PC-9 (cell line): ENCODE data around the gene MLIP. TPM values are rescaled to one million over a fixed set of nuclear protein-coding genes. Genes with fewer than 3 reads are reported as not detected.
"Not testable (repeated sequence)": the region's sequence is repeated elsewhere in the genome, so short reads cannot be mapped to it uniquely, and the experiment has no call there.

Experiments used
- BruUV-seq: library from RNA; stranded (reverse); fragments of 400-500 nt; replicated peaks from 2 replicates; lab custom pipeline; 2021; lab: Mats Ljungman, UMichigan
- CTCF ChIA-PET: fragments of 300-600 bp; sonication (Branson Sonifier 250); formaldehyde crosslinking; loops from one replicate; lab custom pipeline; 2022; ENCODE audit warnings: antibody characterized with exemption; lab: Charles Lee
- POLR2A ChIA-PET: fragments of 300-600 bp; sonication (Branson Sonifier 250); formaldehyde crosslinking; loops from one replicate; lab custom pipeline; 2022; ENCODE audit warnings: antibody characterized with exemption; ENCODE audit not compliant: unreplicated experiment; lab: Charles Lee
- DNase-seq, 2 experiments: peaks; one replicate each; pipeline versions ENCODE4 v3.0.0 to v3.0.0-alpha.2; 2015 to 2022; ENCODE audit warnings: mixed read lengths in 1 of 2
- H2AFZ ChIP-seq: fragments of 200-600 bp; sonication (generic); 2 replicates; pipeline ENCODE4 v1.8.1; 2017; ENCODE audit warnings: antibody characterized with exemption
- H3F3A ChIP-seq: fragments of 200-600 bp; sonication (generic); 2 replicates; pipeline ENCODE4 v1.8.1; 2017; ENCODE audit warnings: antibody characterized with exemption, mild to moderate bottlenecking, low read depth; ENCODE audit not compliant: insufficient read depth
- H3K27ac ChIP-seq: fragments of 200-600 bp; sonication (generic); 2 replicates; pipeline ENCODE4 v1.6.1; 2016; ENCODE audit warnings: mixed run types
- H3K27me3 ChIP-seq: fragments of 200-600 bp; sonication (generic); 2 replicates; pipeline ENCODE4 v1.6.1; 2016; ENCODE audit warnings: low read depth, mixed run types; ENCODE audit not compliant: insufficient read depth
- H3K36me3 ChIP-seq: fragments of 200-600 bp; sonication (generic); 2 replicates; pipeline ENCODE4 v1.6.1; 2016; ENCODE audit warnings: low read depth, mixed run types
- H3K4me1 ChIP-seq: fragments of 200-600 bp; sonication (generic); replicated peaks from 2 replicates; pipeline ENCODE4 v1.6.1; 2016; ENCODE audit warnings: mixed run types; ENCODE audit not compliant: insufficient read depth
- H3K4me2 ChIP-seq: fragments of 200-600 bp; sonication (generic); 2 replicates; pipeline ENCODE4 v1.6.1; 2017; ENCODE audit warnings: mixed run types
- H3K4me3 ChIP-seq: fragments of 200-600 bp; sonication (generic); 2 replicates; pipeline ENCODE4 v1.6.1; 2016; ENCODE audit warnings: mixed run types
- H3K79me2 ChIP-seq: fragments of 200-600 bp; sonication (generic); 2 replicates; pipeline ENCODE4 v1.6.1; 2017; ENCODE audit warnings: low read depth, mixed run types
- H3K9me2 ChIP-seq: fragments of 200-600 bp; sonication (generic); 2 replicates; pipeline ENCODE4 v1.8.1; 2017; ENCODE audit warnings: mild to moderate bottlenecking; ENCODE audit not compliant: insufficient read depth
- H3K9me3 ChIP-seq: fragments of 200-600 bp; sonication (generic); 2 replicates; pipeline ENCODE4 v1.8.1; 2016; ENCODE audit warnings: low read depth; ENCODE audit not compliant: insufficient read depth
- H4K20me1 ChIP-seq: fragments of 200-600 bp; sonication (generic); 2 replicates; pipeline ENCODE4 v1.8.1; 2017; ENCODE audit not compliant: insufficient read depth
- EZH2 ChIP-seq: fragments of 200-600 bp; sonication (generic); IDR thresholded peaks from 2 replicates; pipeline ENCODE4 v1.8.0; 2017; ENCODE audit warnings: antibody characterized with exemption, low read depth
- intact Hi-C: fragments of 100-400 bp; cut with micrococcal nuclease; formaldehyde crosslinking; loops from one replicate; pipeline ENCODE4 v1.10.0; 2022; ENCODE audit not compliant: unreplicated experiment
- total RNA-seq: library from RNA; stranded (reverse); gene quantifications from 2 replicates; pipeline ENCODE4 v1.2.3, GENCODE V29; 2021
- TF ChIP-seq, protein P1 (sequence below): fragments of 200-600 bp; sonication (generic); conservative IDR thresholded peaks from 2 replicates; pipeline ENCODE4 v1.6.1; 2017; ENCODE audit warnings: mixed run types, antibody characterized with exemption, mild to moderate bottlenecking, moderate library complexity

MLIP gene
- total RNA-seq, 1 experiment from 2014 or later: 0.79 TPM

GRCh38 chr6:54204921-54205591 lies 93.8 kb downstream of the MLIP start:
- Histone ChIP-seq H3K9me2 (no peaks in the 10 kb centered on the region), H4K20me1 (no peaks in the 10 kb centered on the region), H3K27me3 (no peaks in the 10 kb centered on the region), H3K27ac (no peak overlapping the region), H3F3A (no peaks in the 10 kb centered on the region), H3K79me2 (no peaks in the 10 kb centered on the region), H3K4me3 (no peak overlapping the region), H3K4me1 (no peaks in the 10 kb centered on the region), H2AFZ (peak overlapping the region; percentile 37), H3K36me3 (no peaks in the 10 kb centered on the region), H3K4me2 (no peak overlapping the region), H3K9me3 (no peaks in the 10 kb centered on the region)
- POLR2A ChIA-PET: no interaction called here
- intact Hi-C loops: no loop called here
- no peak for DNase-seq
- TF ChIP-seq EZH2: no peak
- TF ChIP-seq, protein P1, sequence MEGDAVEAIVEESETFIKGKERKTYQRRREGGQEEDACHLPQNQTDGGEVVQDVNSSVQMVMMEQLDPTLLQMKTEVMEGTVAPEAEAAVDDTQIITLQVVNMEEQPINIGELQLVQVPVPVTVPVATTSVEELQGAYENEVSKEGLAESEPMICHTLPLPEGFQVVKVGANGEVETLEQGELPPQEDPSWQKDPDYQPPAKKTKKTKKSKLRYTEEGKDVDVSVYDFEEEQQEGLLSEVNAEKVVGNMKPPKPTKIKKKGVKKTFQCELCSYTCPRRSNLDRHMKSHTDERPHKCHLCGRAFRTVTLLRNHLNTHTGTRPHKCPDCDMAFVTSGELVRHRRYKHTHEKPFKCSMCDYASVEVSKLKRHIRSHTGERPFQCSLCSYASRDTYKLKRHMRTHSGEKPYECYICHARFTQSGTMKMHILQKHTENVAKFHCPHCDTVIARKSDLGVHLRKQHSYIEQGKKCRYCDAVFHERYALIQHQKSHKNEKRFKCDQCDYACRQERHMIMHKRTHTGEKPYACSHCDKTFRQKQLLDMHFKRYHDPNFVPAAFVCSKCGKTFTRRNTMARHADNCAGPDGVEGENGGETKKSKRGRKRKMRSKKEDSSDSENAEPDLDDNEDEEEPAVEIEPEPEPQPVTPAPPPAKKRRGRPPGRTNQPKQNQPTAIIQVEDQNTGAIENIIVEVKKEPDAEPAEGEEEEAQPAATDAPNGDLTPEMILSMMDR: no peak
- BruUV-seq: no TSS peak
- CTCF ChIA-PET: no interaction called here

DNA sequence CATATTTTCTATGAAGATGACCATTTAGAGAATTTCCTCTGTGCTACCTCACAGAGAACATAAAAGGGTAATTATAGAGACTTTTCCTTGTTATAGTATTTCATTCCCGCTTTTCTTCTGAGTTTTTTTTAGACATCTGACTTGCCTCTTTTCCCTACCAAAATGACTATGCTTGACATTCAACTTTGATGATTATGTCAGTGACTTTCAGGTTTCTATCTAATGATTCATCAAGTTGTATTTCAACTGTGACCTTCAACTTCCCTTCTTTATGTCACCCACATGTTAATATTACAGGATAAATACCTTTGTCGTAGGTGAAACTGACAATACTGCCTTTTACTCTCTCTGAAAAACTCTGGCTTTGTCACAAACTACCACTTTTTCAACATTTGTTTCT lies 95.3 kb downstream of the MLIP start:
- CTCF ChIA-PET: no interaction called here
- H3K27ac ChIP-seq: no peak overlapping the region
- H3K4me1 ChIP-seq: no peaks in the 10 kb centered on the region
- H3K4me2 ChIP-seq: no peak overlapping the region
- no peaks in the 10 kb centered on the region for H3K9me3 ChIP-seq
- no peak overlapping the region for H2AFZ ChIP-seq
- no peaks in the 10 kb centered on the region for H3K36me3 ChIP-seq
- DNase-seq: no peak
- no peaks in the 10 kb centered on the region for H3F3A ChIP-seq
- H3K4me3 ChIP-seq: no peak overlapping the region
- intact Hi-C loops: no loop called here
- no peaks in the 10 kb centered on the region for H3K27me3 ChIP-seq
- no peaks in the 10 kb centered on the region for H4K20me1 ChIP-seq
- H3K79me2 ChIP-seq: no peaks in the 10 kb centered on the region
- BruUV-seq: no TSS peak
- POLR2A ChIA-PET: no interaction called here
- H3K9me2 ChIP-seq: no peaks in the 10 kb centered on the region
- TF ChIP-seq, protein P1: no peak
- TF ChIP-seq EZH2: no peak

GRCh38 chr6:54209983-54210382 lies 98.7 kb downstream of the MLIP start:
- CTCF ChIA-PET: not testable (repeated sequence)

DNA sequence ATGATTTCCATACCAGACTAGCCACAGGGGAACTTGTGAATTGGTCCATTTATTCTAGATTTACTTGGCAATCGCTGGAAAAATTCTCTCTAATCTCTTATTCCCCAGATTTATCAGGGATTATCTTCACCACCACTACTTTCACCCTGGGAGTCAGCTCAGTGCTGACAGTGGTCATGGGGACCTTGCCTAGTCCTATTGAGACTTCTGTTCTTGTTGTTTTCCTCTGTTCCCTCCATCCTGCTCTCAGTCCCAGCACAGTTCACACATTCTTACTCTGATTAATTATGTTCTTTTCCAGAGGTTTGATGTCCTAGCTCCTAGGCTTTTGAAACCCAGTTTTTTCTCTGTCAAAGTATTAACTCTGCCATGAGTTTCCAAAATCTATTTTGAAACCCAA lies 103.0 kb downstream of the MLIP start:
- ChIA-PET POLR2A (no interaction called here), CTCF (no interaction called here)
- H3K9me3 ChIP-seq: no peaks in the 10 kb centered on the region
- H3F3A ChIP-seq: no peaks in the 10 kb centered on the region
- H3K27ac ChIP-seq: no peak overlapping the region
- no peak for TF ChIP-seq EZH2
- TF ChIP-seq, protein P1: no peak
- H4K20me1 ChIP-seq: no peaks in the 10 kb centered on the region
- DNase-seq: no peak
- no peaks in the 10 kb centered on the region for H3K27me3 ChIP-seq
- H3K4me1 ChIP-seq: no peaks in the 10 kb centered on the region
- no peaks in the 10 kb centered on the region for H3K79me2 ChIP-seq
- H3K4me2 ChIP-seq: no peak overlapping the region
- H3K36me3 ChIP-seq: no peaks in the 10 kb centered on the region
- H2AFZ ChIP-seq: peak overlapping the region; percentile 37; the same call in 1 of the 2 replicates
- H3K4me3 ChIP-seq: no peak overlapping the region
- no peaks in the 10 kb centered on the region for H3K9me2 ChIP-seq
- intact Hi-C loops: no loop called here
- BruUV-seq: no TSS peak

More at GRCh38 chr6:54209983-54210382, 98.7 kb downstream of the MLIP start:
- POLR2A ChIA-PET, H3K27ac ChIP-seq, BruUV-seq, H3K4me3 ChIP-seq, H3K27me3 ChIP-seq, H2AFZ ChIP-seq, H3K36me3 ChIP-seq, H3F3A ChIP-seq, H3K9me3 ChIP-seq, intact Hi-C loops, H3K4me1 ChIP-seq, H4K20me1 ChIP-seq, H3K79me2 ChIP-seq, DNase-seq, H3K4me2 ChIP-seq, H3K9me2 ChIP-seq: not testable (repeated sequence)
